Lower leg skin (tissue), 3 donors: ENCODE data around the gene ZNF490.

Source experiments
- CTCF ChIP-seq, 3 donors: fragments of 450-650 bp; IDR thresholded peaks; one replicate each; pipeline ENCODE4 v1.5.1; 2016; ENCODE audit warnings: antibody characterized with exemption in 3 of 3, mild to moderate bottlenecking in 3 of 3, moderate library complexity in 2 of 3
- POLR2A ChIP-seq, 2 donors: fragments of 450-650 bp; IDR thresholded peaks; one replicate each; pipeline ENCODE4 v1.6.1; 2016 to 2017; ENCODE audit warnings: antibody characterized with exemption in 2 of 2, mild to moderate bottlenecking in 1 of 2, moderate library complexity in 1 of 2

GRCh38 chr19:12580180-12580694 lies 30.4 kb downstream of the ZNF490 start:
- TF ChIP-seq CTCF (IDR thresholded peaks at IDR 0.05) (no peak), POLR2A (IDR thresholded peaks at IDR 0.05) (no peak)
